ENCODE measurements around the gene MPRIP.

Gene MPRIP

GRCh38 chr17:17235212-17236174 is 193.2 kb downstream of the MPRIP start:
- H3K27ac ChIP-seq (ENCODE audit: extremely low read depth, low read depth, low read length) = no peak overlapping the region
- TF ChIP-seq ZNF600 (tag by site-specific recombination; IDR thresholded peaks at IDR 0.05) = no peak
- no peak for TF ChIP-seq ZNF391 (tag by site-specific recombination; IDR thresholded peaks at IDR 0.05; ENCODE audit: borderline replicate concordance, low read depth)
- peak; percentile 70 for TF ChIP-seq ZNF629 (tag by site-specific recombination; IDR thresholded peaks at IDR 0.05)
- no peak for TF ChIP-seq ZNF146 (tag by site-specific recombination; IDR thresholded peaks at IDR 0.05)
- TF ChIP-seq ZNF324 (tag by site-specific recombination; IDR thresholded peaks at IDR 0.05) = 0 out of 2 replicates have a peak, but pooled peaks have one; percentile 37
- no peak for TF ChIP-seq ZNF580 (tag by site-specific recombination; IDR thresholded peaks at IDR 0.05)
- peak; percentile 99 for TF ChIP-seq ZIC2 (tag by site-specific recombination; IDR thresholded peaks at IDR 0.05)
- no peak for TF ChIP-seq ZNF621 (tag by site-specific recombination; IDR thresholded peaks at IDR 0.05)
- TF ChIP-seq FEZF1 (tag by site-specific recombination; IDR thresholded peaks at IDR 0.05) = no peak
- 0 out of 2 replicates have a peak, but pooled peaks have one; percentile 16 for TF ChIP-seq OSR2 (tag by site-specific recombination; IDR thresholded peaks at IDR 0.05)
- TF ChIP-seq ZFP69B (tag by site-specific recombination; IDR thresholded peaks at IDR 0.05) = 0 out of 2 replicates have a peak, but pooled peaks have one; percentile 15
- TF ChIP-seq ZNF670 (tag by site-specific recombination; IDR thresholded peaks at IDR 0.05; ENCODE audit: low read depth) = no peak
- 0 out of 2 replicates have a peak, but pooled peaks have one; percentile 31 for TF ChIP-seq PATZ1 (tag by site-specific recombination; IDR thresholded peaks at IDR 0.05)
- no peak for TF ChIP-seq GLI2 (tag by site-specific recombination; IDR thresholded peaks at IDR 0.05; ENCODE audit: borderline replicate concordance, low read depth)
- TF ChIP-seq ZNF157 (tag by site-specific recombination; IDR thresholded peaks at IDR 0.05) = no peak
- peak; percentile 74; the same call in 1 of the 2 replicates for TF ChIP-seq HIC1 (tag by site-specific recombination; IDR thresholded peaks at IDR 0.05)
- TF ChIP-seq ZNF660 (tag by site-specific recombination; IDR thresholded peaks at IDR 0.05) = 0 out of 2 replicates have a peak, but pooled peaks have one; percentile 2
- no peak for TF ChIP-seq KLF7 (tag by site-specific recombination; IDR thresholded peaks at IDR 0.05; ENCODE audit: borderline replicate concordance)
- peak; percentile 60; the same call in 1 of the 2 replicates for TF ChIP-seq ZNF24 (tag by site-specific recombination; IDR thresholded peaks at IDR 0.05)
- peak; percentile 56; the same call in 1 of the 2 replicates for TF ChIP-seq ZNF423 (tag by site-specific recombination; IDR thresholded peaks at IDR 0.05)
- no peak for TF ChIP-seq ZNF514 (tag by site-specific recombination; IDR thresholded peaks at IDR 0.05)
- TF ChIP-seq AEBP2 (tag by site-specific recombination; IDR thresholded peaks at IDR 0.05; ENCODE audit: borderline replicate concordance) = no peak
- TF ChIP-seq ZNF2 (tag by site-specific recombination; IDR thresholded peaks at IDR 0.05) = no peak
- TF ChIP-seq ZNF26 (tag by site-specific recombination; IDR thresholded peaks at IDR 0.05) = no peak
- TF ChIP-seq ZNF639 (tag by site-specific recombination; IDR thresholded peaks at IDR 0.05) = 0 out of 2 replicates have a peak, but pooled peaks have one; percentile 45
- TF ChIP-seq ZNF223 (tag by site-specific recombination; IDR thresholded peaks at IDR 0.05) = no peak
- no peak for TF ChIP-seq ZNF19 (tag by site-specific recombination; IDR thresholded peaks at IDR 0.05; ENCODE audit: low read depth)

More at GRCh38 chr17:17235212-17236174, 193.2 kb downstream of the MPRIP start:
- peaks cover 7% of the 10 kb centered on the region; the same call in 1 of the 2 replicates for H3K4me1 ChIP-seq (ENCODE audit: control insufficient read depth, insufficient read depth, low read length)
- peak overlapping the region; percentile 100 for H3K4me3 ChIP-seq (ENCODE audit: low read depth, low read length)
- CTCF ChIA-PET = interaction anchor here (0.8 to 1.3 kb wide), 5 partner anchors 39 to 378 kb away, joined by 3 to 4 read pairs (median 3); no protein-coding TSS in a partner anchor
- POLR2A ChIA-PET = interaction anchor here (0.6 to 2.7 kb wide), 6 partner anchors 9 to 66 kb away, joined by 3 to 11 read pairs (median 5); partner anchors contain the start of gene COPS3
- peaks cover 12 to 23% of the 10 kb centered on the region in 2 experiments for H3K36me3 ChIP-seq (ENCODE audit: control insufficient read depth in 2 of 2, insufficient read depth in 1 of 2, low read length in 2 of 2)
- no peaks in the 10 kb centered on the region for H3K9me3 ChIP-seq (ENCODE audit: control insufficient read depth, insufficient read depth, low read depth, low read length)
